H1 (cell line): Measurements from ENCODE around the gene FGF18. TPM values are rescaled to one million over a fixed set of nuclear protein-coding genes. Genes with fewer than 3 reads are reported as not detected.

ENCODE experiments used
- CTCF ChIA-PET: fragments of 300-600 bp; sonication (Branson Sonifier 250); formaldehyde crosslinking; loops from one replicate; lab custom pipeline; 2021; ENCODE audit not compliant: partially characterized antibody; lab: Charles Lee
- POLR2A ChIA-PET: fragments of 300-600 bp; sonication (Branson Sonifier 250); formaldehyde crosslinking; loops from one replicate; lab custom pipeline; 2021; ENCODE audit warnings: inconsistent platforms; ENCODE audit not compliant: partially characterized antibody; lab: Charles Lee
- DNase-seq, 2 experiments: peaks; one replicate each; pipeline versions ENCODE4 v3.0.0 to v3.0.0-alpha.2; 2010 to 2022; ENCODE audit warnings: low spot score in 2 of 2, low read depth in 1 of 2, mixed read lengths in 1 of 2
- FAIRE-seq: peaks from 2 replicates; lab custom pipeline; 2011; peaks lifted over from hg19 to GRCh38; lab: Jason Lieb, UNC
- H2AFZ ChIP-seq: 2 replicates; pipeline ENCODE4 v1.8.1; 2012; ENCODE audit warnings: low read length, inconsistent platforms
- H2AK5ac ChIP-seq: 2 replicates; pipeline ENCODE4 v1.6.1; 2013; ENCODE audit warnings: low read depth, low read length
- H2BK120ac ChIP-seq: replicated peaks from 2 replicates; pipeline ENCODE3; 2013; ENCODE audit warnings: low read depth, low read length, inconsistent platforms
- H2BK12ac ChIP-seq: 2 replicates; pipeline ENCODE4 v1.6.1; 2013; ENCODE audit warnings: low read depth, low read length
- H2BK15ac ChIP-seq: 2 replicates; pipeline ENCODE4 v1.6.1; 2013; ENCODE audit warnings: low read length
- H2BK20ac ChIP-seq: 2 replicates; pipeline ENCODE4 v1.6.1; 2013; ENCODE audit warnings: low read length
- H2BK5ac ChIP-seq: 2 replicates; pipeline ENCODE4 v1.6.1; 2013; ENCODE audit warnings: low read depth, low read length
- H3K14ac ChIP-seq: 2 replicates; pipeline ENCODE4 v1.6.1; 2013; ENCODE audit warnings: inconsistent platforms; ENCODE audit not compliant: insufficient read length
- H3K18ac ChIP-seq: 2 replicates; pipeline ENCODE4 v1.6.1; 2013; ENCODE audit warnings: low read length; ENCODE audit errors: extremely low read depth
- H3K23ac ChIP-seq: 2 replicates; pipeline ENCODE4 v1.6.1; 2013; ENCODE audit warnings: inconsistent platforms; ENCODE audit not compliant: insufficient read length
- H3K23me2 ChIP-seq: 2 replicates; pipeline ENCODE4 v1.6.1; 2013; ENCODE audit warnings: low read depth, low read length
- H3K27ac ChIP-seq: 2 replicates; pipeline ENCODE4 v1.6.1; 2011; ENCODE audit warnings: low read depth, low read length, inconsistent platforms
- H3K27me3 ChIP-seq, 4 experiments: replicated peaks in 1 of 4; 1 replicate in 1 of 4; 2 replicates in 3 of 4; pipeline versions ENCODE4 v1.6.1 to v1.8.1; 2011 to 2013; ENCODE audit warnings: low read length in 3 of 4, mild to moderate bottlenecking in 3 of 4, inconsistent platforms in 2 of 4, mixed read lengths in 2 of 4, moderate library complexity in 1 of 4; ENCODE audit not compliant: control insufficient read depth in 3 of 4, insufficient read depth in 3 of 4; ENCODE audit errors: extremely low read depth in 1 of 4
- H3K36me3 ChIP-seq, 4 experiments: 2 replicates each; pipeline versions ENCODE4 v1.6.1 to v1.8.1; 2011 to 2013; ENCODE audit warnings: mild to moderate bottlenecking in 4 of 4, low read length in 3 of 4, moderate library complexity in 2 of 4, control low read depth in 1 of 4, inconsistent platforms in 1 of 4; ENCODE audit not compliant: insufficient read depth in 4 of 4, control insufficient read depth in 2 of 4
- H3K4ac ChIP-seq: replicated peaks from 2 replicates; pipeline ENCODE3; 2013; ENCODE audit warnings: low read length, low read depth, mixed read lengths, inconsistent platforms; ENCODE audit not compliant: insufficient read length
- H3K4me1 ChIP-seq, 4 experiments: replicated peaks in 1 of 4; 1 replicate in 1 of 4; 2 replicates in 3 of 4; pipeline versions ENCODE4 v1.6.1 to v1.8.1; 2011 to 2013; ENCODE audit warnings: low read length in 3 of 4, inconsistent platforms in 2 of 4, mixed read lengths in 1 of 4; ENCODE audit not compliant: insufficient read depth in 4 of 4, control insufficient read depth in 3 of 4
- H3K4me2 ChIP-seq, 2 experiments: 2 replicates each; pipeline versions ENCODE4 v1.6.1 to v1.8.1; 2011 to 2013; ENCODE audit warnings: low read depth in 2 of 2, low read length in 2 of 2, control low read depth in 1 of 2, inconsistent platforms in 1 of 2, mild to moderate bottlenecking in 1 of 2; ENCODE audit not compliant: insufficient read depth in 1 of 2
- H3K4me3 ChIP-seq, 4 experiments: fragments of 200-600, 300-600 bp in 1 of 4; sonication (generic), shearing (Covaris generic), sonication (Bioruptor Twin) in 1 of 4; 2 replicates each; pipeline versions ENCODE4 v1.5.1 to v1.8.1; 2011 to 2016; ENCODE audit warnings: low read length in 4 of 4, low read depth in 3 of 4, control low read depth in 2 of 4, inconsistent platforms in 2 of 4, mild to moderate bottlenecking in 2 of 4, mixed read lengths in 1 of 4, moderate library complexity in 1 of 4; ENCODE audit not compliant: insufficient read depth in 2 of 4; ENCODE audit errors: extremely low read depth in 1 of 4
- H3K56ac ChIP-seq: replicated peaks from 2 replicates; pipeline ENCODE3; 2013; ENCODE audit warnings: low read depth, mild to moderate bottlenecking, mixed read lengths, low read length, inconsistent platforms; ENCODE audit not compliant: insufficient read length
- H3K79me1 ChIP-seq: 2 replicates; pipeline ENCODE4 v1.6.1; 2013; ENCODE audit warnings: low read depth, low read length, control low read depth
- H3K79me2 ChIP-seq, 2 experiments: 2 replicates each; pipeline versions ENCODE4 v1.6.1 to v1.8.1; 2012 to 2013; ENCODE audit warnings: low read length in 2 of 2, mild to moderate bottlenecking in 2 of 2, inconsistent platforms in 1 of 2; ENCODE audit not compliant: insufficient read depth in 2 of 2, control insufficient read depth in 1 of 2
- H3K9ac ChIP-seq, 4 experiments: replicated peaks in 1 of 4; 1 replicate in 1 of 4; 2 replicates in 3 of 4; pipeline versions ENCODE4 v1.6.1 to v1.8.1; 2011 to 2013; ENCODE audit warnings: low read depth in 3 of 4, low read length in 3 of 4, control low read depth in 2 of 4, mild to moderate bottlenecking in 2 of 4, moderate library complexity in 2 of 4, inconsistent platforms in 1 of 4; ENCODE audit errors: extremely low read depth in 1 of 4
- H3K9me3 ChIP-seq, 2 experiments: 2 replicates each; pipeline versions ENCODE4 v1.6.1 to v1.8.1; 2012 to 2013; ENCODE audit warnings: mild to moderate bottlenecking in 2 of 2, moderate library complexity in 2 of 2, control low read depth in 1 of 2, inconsistent platforms in 1 of 2, low read depth in 1 of 2, low read length in 1 of 2, mixed read lengths in 1 of 2; ENCODE audit not compliant: insufficient read depth in 2 of 2
- H4K20me1 ChIP-seq, 2 experiments: replicated peaks in 1 of 2; 2 replicates each; pipeline versions ENCODE3 to v1.8.1; 2011 to 2013; ENCODE audit warnings: inconsistent platforms in 2 of 2, low read length in 2 of 2, mild to moderate bottlenecking in 1 of 2; ENCODE audit not compliant: insufficient read depth in 2 of 2, control insufficient read depth in 1 of 2
- H4K5ac ChIP-seq: 2 replicates; pipeline ENCODE4 v1.6.1; 2013; ENCODE audit warnings: low read length, low read depth, mixed read lengths, inconsistent platforms; ENCODE audit not compliant: insufficient read length
- H4K8ac ChIP-seq: 2 replicates; pipeline ENCODE4 v1.8.0; 2013; ENCODE audit warnings: mild to moderate bottlenecking, moderate library complexity, low read length, inconsistent platforms; ENCODE audit not compliant: insufficient read depth; ENCODE audit errors: extremely low read depth
- H4K91ac ChIP-seq: replicated peaks from 2 replicates; pipeline ENCODE3; 2013; ENCODE audit warnings: low read length, mixed read lengths, inconsistent platforms; ENCODE audit not compliant: insufficient read length
- EP300 ChIP-seq, 2 experiments: IDR thresholded peaks; 1 replicate in 1 of 2; 2 replicates in 1 of 2; pipeline ENCODE4 v1.6.1; 2011 to 2012; ENCODE audit warnings: low read depth in 2 of 2, low read length in 2 of 2, mild to moderate bottlenecking in 2 of 2, borderline replicate concordance in 1 of 2, inconsistent platforms in 1 of 2, moderate library complexity in 1 of 2
- HDAC2 ChIP-seq, 2 experiments: fragments of 300-600 bp in 1 of 2; sonication (generic) in 1 of 2; IDR thresholded peaks; 2 replicates each; pipeline ENCODE4 v1.6.1; 2011 to 2012; ENCODE audit warnings: low read depth in 2 of 2, low read length in 2 of 2, mild to moderate bottlenecking in 2 of 2, moderate library complexity in 2 of 2, borderline replicate concordance in 1 of 2, inconsistent platforms in 1 of 2
- SIN3A ChIP-seq, 2 experiments: IDR thresholded peaks in 1 of 2; conservative IDR thresholded peaks in 1 of 2; 2 replicates each; pipeline ENCODE4 v1.6.1; 2011 to 2012; ENCODE audit warnings: low read length in 2 of 2, improper control_type of control experiment in 1 of 2, low read depth in 1 of 2, mild to moderate bottlenecking in 1 of 2
- SIX5 ChIP-seq: IDR thresholded peaks from 2 replicates; pipeline ENCODE4 v1.6.1; 2011; ENCODE audit warnings: mild to moderate bottlenecking, low read depth, low read length
- ZNF274 ChIP-seq: IDR thresholded peaks from 2 replicates; pipeline ENCODE4 v1.7.0; 2012; ENCODE audit warnings: low read length, borderline replicate concordance; ENCODE audit errors: extremely low read depth
- WGBS, 2 experiments: shearing (Covaris generic) in 1 of 2; methylation state at CpG; one replicate each; pipeline versions ENCODE4 v1.1.6 to v1.1.7; 2013 to 2015; ENCODE audit warnings: low lambda C conversion rate in 2 of 2, mixed read lengths in 2 of 2, inconsistent platforms in 1 of 2, low coverage in 1 of 2, missing lambda C conversion rate in 1 of 2; ENCODE audit not compliant: insufficient replicate concordance in 2 of 2, insufficient coverage in 1 of 2, insufficient read length in 1 of 2; ENCODE audit errors: extremely low coverage in 1 of 2, missing lambda C conversion rate in 1 of 2; 5-methylcytosine and 5-hydroxymethylcytosine counted together
- polyA plus RNA-seq, 7 experiments: library from polyadenylated mRNA; depleted of rRNA in 3 of 7; stranded (reverse) in 5 of 7; unstranded in 2 of 7; fragments of >200 nt in 5 of 7; fragments of 200-250 nt in 2 of 7; gene quantifications; 1 replicate in 5 of 7; 2 replicates in 1 of 7; 4 replicates in 1 of 7; pipeline versions ENCODE4 v1.2.1 to v1.2.3, GENCODE V29; 2011 to 2013; ENCODE audit warnings: missing spikeins in 2 of 7, mixed read lengths in 2 of 7
- total RNA-seq: library from RNA; stranded (reverse); fragmentation: NEBNext Ultra II Directional; extraction: Animal tissue kit (Norgen Biotek cat#: 25700); gene quantifications from 2 replicates; pipeline ENCODE4 v1.2.1, GENCODE V29; 2021
- TF ChIP-seq, protein P1 (sequence below), 3 experiments: IDR thresholded peaks; 1 replicate in 2 of 3; 2 replicates in 1 of 3; pipeline versions ENCODE4 v1.5.1 to v1.6.1; 2011; ENCODE audit warnings: low read length in 3 of 3, mild to moderate bottlenecking in 3 of 3, inconsistent platforms in 2 of 3, low read depth in 1 of 3, moderate library complexity in 1 of 3; ENCODE audit not compliant: insufficient read depth in 1 of 3; ENCODE audit errors: control extremely low read depth in 1 of 3

FGF18 gene
- total and polyA plus RNA-seq, 2 of the 8 experiments (the other 6 are each of a cell fraction or from before 2014, with no cell fraction given): 0.54 to 1.3 TPM

DNA sequence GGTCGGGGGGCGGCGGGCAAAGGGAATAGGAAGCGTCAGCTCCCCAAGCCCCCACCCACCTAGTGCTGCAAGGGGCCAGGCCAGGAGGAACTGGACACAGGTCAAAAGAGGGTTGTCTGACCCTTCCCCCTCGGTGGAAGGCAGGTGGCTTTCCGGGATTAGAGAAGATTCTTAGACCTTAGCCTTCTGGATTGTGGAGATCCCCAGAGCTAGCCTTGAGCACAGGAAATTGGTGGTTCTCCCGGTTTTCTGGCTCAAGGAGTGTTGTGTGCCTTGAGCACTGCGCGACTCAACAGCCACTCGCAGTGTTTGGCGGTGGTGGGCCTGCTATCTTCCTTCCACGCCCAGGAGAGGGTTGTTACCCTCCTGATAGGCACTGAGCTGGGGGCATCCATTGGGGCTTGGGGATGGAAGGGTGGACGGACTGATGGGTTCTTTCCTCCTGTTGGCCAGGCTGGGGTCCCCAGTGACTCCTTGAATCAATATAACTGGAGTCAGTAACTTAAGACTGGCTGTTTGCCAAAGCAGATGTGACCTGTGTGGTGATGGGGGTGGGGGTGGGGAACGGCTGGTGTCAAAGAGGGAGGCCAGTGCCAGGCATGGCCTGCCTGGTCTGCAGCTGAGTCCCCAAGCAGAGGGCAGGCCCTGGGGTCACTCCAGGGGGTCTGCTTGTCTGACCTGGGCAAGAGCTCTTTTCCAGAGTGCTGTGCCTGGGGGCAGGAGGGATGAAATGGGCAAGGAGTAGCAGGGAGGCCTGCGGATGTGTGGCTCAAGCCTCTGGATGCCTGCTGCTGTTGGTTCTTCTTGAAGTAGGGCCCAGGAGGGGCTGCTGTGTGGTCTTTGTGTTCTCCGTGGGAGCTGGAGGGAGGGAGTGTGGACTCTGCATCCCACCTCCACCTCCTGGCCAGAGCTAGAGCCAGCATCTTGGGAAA lies 2.1 kb downstream of the FGF18 start:
- Histone ChIP-seq H2BK5ac (0 out of 2 replicates have a peak overlapping the region, but pooled peaks have one; percentile 21), H3K79me1 (no peaks in the 10 kb centered on the region), H2AFZ (no peak overlapping the region), H3K56ac (no peak overlapping the region), H3K14ac (no peak overlapping the region), H2BK12ac (peak overlapping the region; percentile 19; the same call in 1 of the 2 replicates), H4K91ac (no peak overlapping the region), H3K23ac (no peak overlapping the region), H3K4me3 (peak overlapping the region in 3 of 4 experiments; percentile 46 to 69 (median 57); a peak in 4 of 8 replicates), H3K4me1 (peaks cover 0 to 25% (median 15%) of the 10 kb centered on the region in 4 experiments; a peak in 6 of 7 replicates), H3K36me3 (no peaks in the 10 kb centered on the region), H3K9ac (no peak overlapping the region), H2BK15ac (no peak overlapping the region), H3K27me3 (peaks cover 22 to 37% (median 28%) of the 10 kb centered on the region in 4 experiments), H2AK5ac (0 out of 2 replicates have a peak overlapping the region, but pooled peaks have one; percentile 5), H4K20me1 (peaks cover 3 to 9% of the 10 kb centered on the region in 2 experiments), H3K23me2 (peaks cover 10% of the 10 kb centered on the region), H4K5ac (no peak overlapping the region), H3K79me2 (no peaks in the 10 kb centered on the region), H3K18ac (no peak overlapping the region), H2BK20ac (peak overlapping the region; percentile 11; the same call in 1 of the 2 replicates), H3K4me2 (peak overlapping the region; percentile 46 to 97), H3K4ac (no peak overlapping the region), H3K9me3 (no peaks in the 10 kb centered on the region), H2BK120ac (no peak overlapping the region), H3K27ac (no peak overlapping the region), H4K8ac (no peak overlapping the region)
- ChIA-PET POLR2A (interaction anchor here (0.7 to 7.3 kb wide), 6 partner anchors 8 to 33 kb away, joined by 3 to 75 read pairs (median 3); partner anchors contain the start of gene NPM1), CTCF (interaction anchor here (0.7 to 7.2 kb wide), 17 partner anchors 9 to 683 kb away, joined by 3 to 64 read pairs (median 4); no protein-coding TSS in a partner anchor)
- DNase-seq (no peak), FAIRE-seq (no peak)
- WGBS, 2 experiments: 64% methylated on average over 13 of the region's 16 CpGs; no CpG with 5 or more reads in 1 of the 2 experiments
- TF ChIP-seq HDAC2 (IDR thresholded peaks at IDR 0.05; ENCODE audit: borderline replicate concordance in 1 of 2, low read depth in 2 of 2, low read length in 2 of 2) (no peak), SIN3A (conservative IDR thresholded peaks at IDR 0.05 in 1 of 2, IDR thresholded peaks at IDR 0.05 in 1 of 2; ENCODE audit: low read depth in 1 of 2, low read length in 2 of 2) (no peak), SIX5 (no peak), ZNF274 (no peak), EP300 (IDR thresholded peaks at IDR 0.05; ENCODE audit: borderline replicate concordance in 1 of 2, low read depth in 2 of 2, low read length in 2 of 2) (no peak)
- TF ChIP-seq, protein P1, sequence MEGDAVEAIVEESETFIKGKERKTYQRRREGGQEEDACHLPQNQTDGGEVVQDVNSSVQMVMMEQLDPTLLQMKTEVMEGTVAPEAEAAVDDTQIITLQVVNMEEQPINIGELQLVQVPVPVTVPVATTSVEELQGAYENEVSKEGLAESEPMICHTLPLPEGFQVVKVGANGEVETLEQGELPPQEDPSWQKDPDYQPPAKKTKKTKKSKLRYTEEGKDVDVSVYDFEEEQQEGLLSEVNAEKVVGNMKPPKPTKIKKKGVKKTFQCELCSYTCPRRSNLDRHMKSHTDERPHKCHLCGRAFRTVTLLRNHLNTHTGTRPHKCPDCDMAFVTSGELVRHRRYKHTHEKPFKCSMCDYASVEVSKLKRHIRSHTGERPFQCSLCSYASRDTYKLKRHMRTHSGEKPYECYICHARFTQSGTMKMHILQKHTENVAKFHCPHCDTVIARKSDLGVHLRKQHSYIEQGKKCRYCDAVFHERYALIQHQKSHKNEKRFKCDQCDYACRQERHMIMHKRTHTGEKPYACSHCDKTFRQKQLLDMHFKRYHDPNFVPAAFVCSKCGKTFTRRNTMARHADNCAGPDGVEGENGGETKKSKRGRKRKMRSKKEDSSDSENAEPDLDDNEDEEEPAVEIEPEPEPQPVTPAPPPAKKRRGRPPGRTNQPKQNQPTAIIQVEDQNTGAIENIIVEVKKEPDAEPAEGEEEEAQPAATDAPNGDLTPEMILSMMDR (IDR thresholded peaks at IDR 0.05; ENCODE audit: control extremely low read depth in 1 of 3, insufficient read depth in 1 of 3, low read depth in 1 of 3, low read length in 3 of 3): no peak
